ENCODE measurements around the gene CACNA2D1.

Gene CACNA2D1

DNA sequence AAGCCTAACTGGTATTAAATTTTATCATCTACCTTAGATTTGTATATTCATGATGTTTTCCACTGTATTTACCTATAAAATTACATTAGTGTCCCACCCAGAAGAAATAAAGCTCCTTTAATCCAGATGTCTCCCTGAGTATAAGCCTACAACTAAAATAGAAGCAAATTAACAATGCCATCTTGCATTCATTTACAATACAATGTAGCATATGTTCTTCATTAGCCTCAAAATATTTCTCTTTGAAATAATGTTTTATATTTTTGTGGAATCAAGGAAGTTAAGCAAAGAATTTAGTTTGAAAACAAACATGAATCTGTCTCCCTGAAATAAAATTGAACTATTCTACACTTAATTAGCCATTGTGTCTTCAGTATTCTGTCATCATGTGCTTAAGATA lies 112.3 kb downstream of the CACNA2D1 start:
- no peak for DNase-seq

GRCh38 chr7:82330706-82331215 lies 112.8 kb downstream of the CACNA2D1 start:
- no peak for DNase-seq

GRCh38 chr7:82327898-82328297 lies 115.7 kb downstream of the CACNA2D1 start:
- DNase-seq = no peak

DNA sequence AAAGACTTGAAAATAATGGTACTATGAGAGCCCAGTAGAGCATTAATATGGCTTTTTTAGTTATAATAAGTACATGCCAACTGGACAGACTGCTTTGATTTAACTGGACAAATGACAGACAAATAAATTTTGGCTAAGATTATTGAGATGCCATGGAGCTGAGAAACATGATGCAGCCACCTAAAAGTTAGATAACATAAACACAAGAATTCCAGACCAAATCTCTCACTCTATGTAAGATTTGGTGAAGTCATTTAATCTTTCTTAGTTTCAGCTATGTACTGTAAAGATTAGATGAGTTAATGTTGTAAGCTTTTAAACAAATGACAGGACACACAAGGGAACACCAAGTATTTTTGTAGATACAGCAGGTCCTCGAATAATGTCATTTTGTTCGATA lies 118.2 kb downstream of the CACNA2D1 start:
- DNase-seq = no peak

GRCh38 chr7:82323806-82324205 lies 119.8 kb downstream of the CACNA2D1 start:
- DNase-seq = no peak

- no peak for DNase-seq
Observed at GRCh38 chr7:82319674-82320118, 123.9 kb downstream of the CACNA2D1 start.

GRCh38 chr7:82318786-82319185 lies 124.8 kb downstream of the CACNA2D1 start:
- DNase-seq = no peak

DNA sequence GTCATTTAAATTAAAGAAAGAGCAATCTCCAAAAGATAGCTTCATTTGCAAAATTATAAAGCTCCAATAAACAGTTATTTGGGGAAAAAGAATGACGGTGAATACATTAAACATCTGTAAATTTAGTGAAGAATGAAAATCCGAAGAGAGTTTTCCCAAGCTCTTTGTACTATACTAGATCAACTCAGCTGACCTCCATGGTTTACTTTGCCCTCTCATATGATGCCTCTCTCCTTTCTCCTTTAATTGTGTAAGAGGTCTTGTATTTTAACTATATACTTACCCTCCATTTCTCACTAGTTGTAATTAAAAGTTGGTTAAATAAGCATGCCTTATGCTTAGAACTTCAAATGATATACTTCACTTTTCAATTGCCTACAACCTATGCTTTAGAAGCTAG lies 125.8 kb downstream of the CACNA2D1 start:
- DNase-seq = no peak

- no peak for DNase-seq
Observed at GRCh38 chr7:82317257-82317721, 126.3 kb downstream of the CACNA2D1 start.

- no peak for DNase-seq
Observed at GRCh38 chr7:82313269-82313668, 130.3 kb downstream of the CACNA2D1 start.

GRCh38 chr7:82312646-82313045 lies 130.9 kb downstream of the CACNA2D1 start:
- DNase-seq = no peak

GRCh38 chr7:82305347-82306005 lies 138.1 kb downstream of the CACNA2D1 start:
- no peak for DNase-seq

GRCh38 chr7:82294865-82295264 lies 148.7 kb downstream of the CACNA2D1 start:
- DNase-seq = no peak

DNA sequence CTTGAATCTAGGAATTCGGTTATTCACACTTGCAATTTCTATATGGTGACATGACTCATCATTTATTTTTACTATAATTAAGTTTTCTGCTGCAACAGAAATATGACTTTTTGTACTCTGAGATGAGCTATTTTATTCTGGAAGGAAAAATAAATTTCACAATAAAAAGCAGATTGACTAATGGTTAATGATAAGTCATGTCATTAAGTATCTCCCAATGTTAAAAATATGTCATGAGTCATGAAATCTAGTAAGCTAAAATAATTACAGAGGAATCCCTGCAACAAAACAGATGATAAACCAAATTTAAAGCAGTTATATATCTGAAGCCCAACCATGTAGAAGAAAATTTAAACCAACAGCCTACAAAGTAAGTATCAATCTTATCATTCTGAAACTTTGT lies 149.2 kb downstream of the CACNA2D1 start:
- no peak for DNase-seq

GRCh38 chr7:82293467-82293866 lies 150.1 kb downstream of the CACNA2D1 start:
- no peak for DNase-seq

- DNase-seq = no peak
Observed at GRCh38 chr7:82291931-82292330, 151.6 kb downstream of the CACNA2D1 start.

DNA sequence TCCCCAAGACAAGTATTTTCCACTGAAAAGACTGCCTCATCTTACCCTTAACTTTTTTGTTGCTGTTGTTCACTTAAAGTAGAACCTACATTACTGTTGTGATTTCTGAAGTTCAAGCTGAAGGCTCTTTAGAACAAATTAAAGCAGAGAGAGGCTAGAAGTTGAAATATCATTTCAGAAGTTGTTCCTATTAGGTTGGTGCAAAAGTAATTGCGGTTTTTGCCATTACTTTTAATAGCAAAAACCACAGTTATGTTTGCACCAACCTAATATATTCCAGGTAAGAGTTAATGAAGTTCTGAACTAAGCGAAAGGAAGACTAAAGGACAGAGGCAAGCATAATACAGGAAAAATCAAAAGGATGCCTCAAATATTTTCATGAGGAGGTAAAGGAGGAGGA lies 153.7 kb downstream of the CACNA2D1 start:
- no peak for DNase-seq

GRCh38 chr7:82289152-82289535 lies 154.4 kb downstream of the CACNA2D1 start:
- DNase-seq = no peak

- no peak for DNase-seq
Observed at GRCh38 chr7:82286798-82287140, 156.8 kb downstream of the CACNA2D1 start.

- no peak for DNase-seq
Observed at GRCh38 chr7:82286096-82286797, 157.3 kb downstream of the CACNA2D1 start.

- no peak for DNase-seq
Observed at GRCh38 chr7:82284936-82285519, 158.5 kb downstream of the CACNA2D1 start.

DNA sequence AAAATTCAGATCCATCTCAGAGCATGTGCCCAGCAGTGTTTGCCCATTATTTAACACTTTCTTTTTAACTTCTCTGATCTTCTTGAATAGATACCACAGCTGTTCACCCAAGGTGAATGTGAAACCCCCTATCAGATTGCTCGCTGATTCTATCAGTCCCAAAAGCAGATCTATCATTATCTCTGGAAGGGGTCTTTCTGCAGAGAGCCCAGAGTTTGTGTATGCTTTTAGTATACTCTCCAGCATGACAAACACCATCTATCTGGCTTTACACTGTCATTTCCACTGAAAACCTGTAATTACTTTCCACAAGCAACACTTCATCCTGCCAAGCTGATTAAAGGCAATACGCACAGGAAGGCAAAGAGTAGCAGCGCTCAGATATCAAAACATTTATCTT lies 168.2 kb downstream of the CACNA2D1 start:
- DNase-seq = no peak

DNA sequence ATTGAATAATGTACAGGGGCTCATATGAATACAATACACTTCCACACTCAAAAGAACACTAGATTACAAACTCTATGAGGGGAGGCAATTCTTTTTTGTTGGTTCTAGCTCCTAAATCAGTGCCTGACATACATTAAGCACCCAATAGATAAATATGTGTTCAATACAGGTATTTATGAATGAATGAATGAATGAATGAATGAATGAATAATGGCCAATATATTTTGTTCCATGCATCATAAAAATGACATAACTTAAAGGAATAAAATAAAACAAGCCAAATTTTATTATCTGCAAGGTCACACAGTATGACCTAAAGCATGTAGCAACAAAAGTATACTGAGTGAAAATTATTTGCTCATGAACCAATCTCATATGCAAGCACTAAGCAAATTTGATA lies 168.9 kb downstream of the CACNA2D1 start:
- no peak for DNase-seq

GRCh38 chr7:82273886-82274285 lies 169.7 kb downstream of the CACNA2D1 start:
- no peak for DNase-seq

Measured in activated naive CD4-positive, alpha-beta T cell (primary cell).